ENCODE measurements around the gene OXA1L.

DNA sequence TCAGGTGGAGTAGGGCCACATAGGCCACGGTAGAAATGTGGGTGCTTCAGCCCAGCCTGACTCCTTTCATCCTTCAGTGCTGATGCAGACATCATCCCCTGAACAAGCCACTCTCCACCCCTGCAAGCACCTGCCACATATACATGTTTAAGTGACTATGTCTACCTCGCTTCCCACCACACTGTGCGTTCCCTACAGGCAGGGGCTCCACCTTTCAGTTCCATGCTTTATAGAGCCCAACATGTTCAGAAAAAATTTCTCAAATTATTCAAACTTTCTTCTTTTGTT lies 37.1 kb downstream of the OXA1L start:
- TF ChIP-seq, protein P1, sequence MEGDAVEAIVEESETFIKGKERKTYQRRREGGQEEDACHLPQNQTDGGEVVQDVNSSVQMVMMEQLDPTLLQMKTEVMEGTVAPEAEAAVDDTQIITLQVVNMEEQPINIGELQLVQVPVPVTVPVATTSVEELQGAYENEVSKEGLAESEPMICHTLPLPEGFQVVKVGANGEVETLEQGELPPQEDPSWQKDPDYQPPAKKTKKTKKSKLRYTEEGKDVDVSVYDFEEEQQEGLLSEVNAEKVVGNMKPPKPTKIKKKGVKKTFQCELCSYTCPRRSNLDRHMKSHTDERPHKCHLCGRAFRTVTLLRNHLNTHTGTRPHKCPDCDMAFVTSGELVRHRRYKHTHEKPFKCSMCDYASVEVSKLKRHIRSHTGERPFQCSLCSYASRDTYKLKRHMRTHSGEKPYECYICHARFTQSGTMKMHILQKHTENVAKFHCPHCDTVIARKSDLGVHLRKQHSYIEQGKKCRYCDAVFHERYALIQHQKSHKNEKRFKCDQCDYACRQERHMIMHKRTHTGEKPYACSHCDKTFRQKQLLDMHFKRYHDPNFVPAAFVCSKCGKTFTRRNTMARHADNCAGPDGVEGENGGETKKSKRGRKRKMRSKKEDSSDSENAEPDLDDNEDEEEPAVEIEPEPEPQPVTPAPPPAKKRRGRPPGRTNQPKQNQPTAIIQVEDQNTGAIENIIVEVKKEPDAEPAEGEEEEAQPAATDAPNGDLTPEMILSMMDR (IDR thresholded peaks at IDR 0.05), result no peak
- TF ChIP-seq POLR2A (IDR thresholded peaks at IDR 0.05), result no peak
